NCI-H1417 treated with DMSO at 0.1 percent for 48 hours (cell line): Measurements from ENCODE around the gene BST1.

Experiments
- DNase-seq: peaks from one replicate; lab custom pipeline; 2025; lab: John Stamatoyannopoulos, UW

Gene BST1

GRCh38 chr4:15779306-15779705 is 76.4 kb downstream of the BST1 start:
- DNase-seq, result no peak

- DNase-seq, result no peak
These were observed 76.9 kb downstream of the BST1 start for GRCh38 chr4:15779809-15780208.

- DNase-seq, result no peak
These were observed 78.7 kb downstream of the BST1 start for GRCh38 chr4:15781427-15782095.
